ENCODE results near the gene HIP1.
"Not testable (repeated sequence)": the region's sequence is repeated elsewhere in the genome, so short reads cannot be mapped to it uniquely, and the experiment has no call there.

Gene HIP1

GRCh38 chr7:75485355-75485978 is 253.3 kb downstream of the HIP1 start:
- not testable (repeated sequence) for DNase-seq

Data from GF-D8 (cell line).